ENCODE data around the gene IL7R. TPM values are rescaled to one million over a fixed set of nuclear protein-coding genes. Genes with fewer than 3 reads are reported as not detected.

The IL7R gene
- total RNA-seq, 1 donor from 2014 or later = 0.92 TPM

- DNase-seq (ENCODE audit: low spot score) = no peak
- intact Hi-C loops (cut with DNase I) = no loop called here
These were observed 42.4 kb downstream of the IL7R start for GRCh38 chr5:35898952-35899660.

GRCh38 chr5:35899800-35900199 is 43.1 kb downstream of the IL7R start:
- no peak for DNase-seq (ENCODE audit: low spot score)
- intact Hi-C loops (cut with DNase I) = no loop called here

- intact Hi-C loops (cut with DNase I) = no loop called here
These were observed 44.4 kb downstream of the IL7R start for GRCh38 chr5:35900972-35901695.

GRCh38 chr5:35902046-35902672 is 45.5 kb downstream of the IL7R start:
- DNase-seq (ENCODE audit: low spot score) = no peak
- intact Hi-C loops (cut with DNase I) = no loop called here

More at GRCh38 chr5:35900972-35901695, 44.4 kb downstream of the IL7R start:
- no peak for DNase-seq (ENCODE audit: low spot score)

GRCh38 chr5:35903631-35904203 is 47.0 kb downstream of the IL7R start:
- DNase-seq (ENCODE audit: low spot score) = no peak

GRCh38 chr5:35904443-35905132 is 47.9 kb downstream of the IL7R start:
- intact Hi-C loops (cut with DNase I) = no loop called here

More at GRCh38 chr5:35903631-35904203, 47.0 kb downstream of the IL7R start:
- intact Hi-C loops (cut with DNase I) = no loop called here

GRCh38 chr5:35908228-35908627 is 51.5 kb downstream of the IL7R start:
- intact Hi-C loops (cut with DNase I) = no loop called here

More at GRCh38 chr5:35904443-35905132, 47.9 kb downstream of the IL7R start:
- DNase-seq (ENCODE audit: low spot score) = no peak

GRCh38 chr5:35908814-35909213 is 52.1 kb downstream of the IL7R start:
- intact Hi-C loops (cut with DNase I) = no loop called here
- DNase-seq (ENCODE audit: low spot score) = no peak

More at GRCh38 chr5:35908228-35908627, 51.5 kb downstream of the IL7R start:
- DNase-seq (ENCODE audit: low spot score) = no peak

- intact Hi-C loops (cut with DNase I) = no loop called here
- DNase-seq (ENCODE audit: low spot score) = no peak
These were observed 62.5 kb downstream of the IL7R start for GRCh38 chr5:35919191-35919590.

- DNase-seq (ENCODE audit: low spot score) = no peak
These were observed 64.2 kb downstream of the IL7R start for GRCh38 chr5:35920890-35921289.

GRCh38 chr5:35921930-35922329 is 65.2 kb downstream of the IL7R start:
- intact Hi-C loops (cut with DNase I) = no loop called here
- DNase-seq (ENCODE audit: low spot score) = no peak

More at GRCh38 chr5:35920890-35921289, 64.2 kb downstream of the IL7R start:
- intact Hi-C loops (cut with DNase I) = no loop called here

GRCh38 chr5:35922468-35922867 is 65.8 kb downstream of the IL7R start:
- no peak for DNase-seq (ENCODE audit: low spot score)
- intact Hi-C loops (cut with DNase I) = no loop called here

GRCh38 chr5:35924122-35924949 is 67.6 kb downstream of the IL7R start:
- DNase-seq (ENCODE audit: low spot score) = no peak
- intact Hi-C loops (cut with DNase I) = loop anchor here (2.0 kb wide), 1 partner anchor 834 kb away; no protein-coding TSS in a partner anchor

- intact Hi-C loops (cut with DNase I) = loop anchor here (2.0 to 5.0 kb wide), 2 partner anchors 308 to 834 kb away; partner anchors contain the start of gene SPEF2
- DNase-seq (ENCODE audit: low spot score) = no peak
These were observed 68.4 kb downstream of the IL7R start for GRCh38 chr5:35924950-35925722.

GRCh38 chr5:35926389-35927051 is 69.8 kb downstream of the IL7R start:
- intact Hi-C loops (cut with DNase I) = loop anchor here (2.0 to 5.0 kb wide), 2 partner anchors 150 to 309 kb away; partner anchors contain the start of gene SPEF2
- DNase-seq (ENCODE audit: low spot score) = no peak

Measured in cardiac septum (tissue), 1 donor.